HG03571 (cell line): ENCODE data around the gene C2CD4A.
"Not testable (repeated sequence)": the region's sequence is repeated elsewhere in the genome, so short reads cannot be mapped to it uniquely, and the experiment has no call there.

Experiments
- ATAC-seq: cut with Tn5 transposase; IDR thresholded peaks from one replicate; pipeline ENCODE4 v1.9.1; 2021; ENCODE audit not compliant: unreplicated experiment

The C2CD4A gene, protein sequence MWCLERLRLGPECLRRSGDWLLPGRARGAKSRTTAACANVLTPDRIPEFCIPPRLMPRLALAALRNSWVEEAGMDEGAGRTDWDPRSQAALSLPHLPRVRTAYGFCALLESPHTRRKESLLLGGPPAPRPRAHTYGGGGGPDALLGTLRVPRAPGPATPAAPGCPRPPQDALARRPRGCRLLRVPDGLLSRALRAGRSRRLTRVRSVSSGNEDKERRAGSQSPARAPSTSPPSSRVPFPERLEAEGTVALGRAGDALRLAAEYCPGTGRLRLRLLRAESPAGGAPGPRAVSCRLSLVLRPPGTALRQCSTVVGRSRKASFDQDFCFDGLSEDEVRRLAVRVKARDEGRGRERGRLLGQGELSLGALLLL

DNA sequence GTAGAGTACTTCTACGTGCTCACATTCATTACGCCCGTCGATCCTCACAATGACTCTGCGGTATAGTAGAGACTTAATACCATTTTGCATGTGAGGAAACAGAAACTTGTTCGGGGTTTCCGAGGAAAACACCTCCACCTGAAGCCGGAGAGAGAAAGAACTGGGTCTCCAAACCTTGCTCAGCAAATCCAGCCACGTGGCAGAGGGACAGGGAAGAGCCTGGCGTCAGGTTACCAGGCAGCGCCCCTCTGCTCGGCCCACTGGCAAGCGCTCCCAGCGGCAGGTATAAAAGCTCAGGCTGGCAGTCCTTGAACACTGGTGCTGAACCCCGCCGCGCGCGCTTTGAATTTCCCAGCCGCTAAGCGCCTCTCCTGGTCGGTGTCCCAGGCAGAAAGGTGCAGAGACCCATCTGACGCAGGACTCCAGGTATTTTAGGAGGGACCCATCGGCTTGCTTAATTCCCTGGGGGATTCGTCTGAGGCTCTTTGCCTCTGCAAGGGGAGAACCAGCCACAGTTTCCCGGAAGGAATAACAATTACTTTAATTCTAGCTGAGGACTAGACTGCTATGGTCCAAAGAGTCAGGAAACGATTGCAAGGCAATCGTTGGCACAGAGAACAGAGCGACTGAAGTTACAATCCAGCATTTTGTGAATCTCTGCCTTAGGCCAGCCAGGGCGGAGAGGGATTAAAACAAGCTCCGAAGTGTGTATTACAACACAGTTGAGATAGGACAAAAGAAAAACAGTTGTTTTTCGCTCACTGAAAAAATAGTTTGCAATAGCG, at the start of gene C2CD4A:
TSS of gene C2CD4A (plus strand) at position 315 of the 785 bp plus-strand sequence. CDS start 637 bp downstream, outside the sequence.
- ATAC-seq = no peak

DNA sequence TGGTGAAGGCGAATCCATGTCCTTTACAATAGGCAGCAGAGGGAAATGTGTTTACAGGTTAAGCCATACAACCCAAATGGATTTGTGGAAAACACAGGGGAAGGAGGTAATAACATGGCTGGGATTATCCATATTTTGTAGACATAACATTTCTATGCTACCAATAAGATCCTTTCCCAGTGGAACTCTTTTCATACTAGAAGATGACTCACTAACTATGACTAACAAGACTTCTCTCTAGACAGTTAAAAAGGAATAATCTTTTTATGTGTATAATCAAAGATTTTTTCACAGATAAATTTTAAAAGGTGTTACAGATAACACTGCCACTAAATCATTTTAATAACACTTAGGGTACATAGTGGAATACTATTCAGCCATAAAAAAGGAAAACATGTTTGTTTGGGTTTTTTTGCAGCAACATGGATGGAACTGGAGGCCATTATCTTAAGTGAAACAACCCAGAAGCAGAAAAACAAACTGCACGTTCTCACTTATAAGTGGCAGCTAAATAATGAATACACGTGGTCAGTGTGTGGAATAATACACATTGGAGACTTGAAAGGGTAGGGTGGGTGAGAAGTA, 46.1 kb upstream of the C2CD4A start:
- no peak for ATAC-seq

DNA sequence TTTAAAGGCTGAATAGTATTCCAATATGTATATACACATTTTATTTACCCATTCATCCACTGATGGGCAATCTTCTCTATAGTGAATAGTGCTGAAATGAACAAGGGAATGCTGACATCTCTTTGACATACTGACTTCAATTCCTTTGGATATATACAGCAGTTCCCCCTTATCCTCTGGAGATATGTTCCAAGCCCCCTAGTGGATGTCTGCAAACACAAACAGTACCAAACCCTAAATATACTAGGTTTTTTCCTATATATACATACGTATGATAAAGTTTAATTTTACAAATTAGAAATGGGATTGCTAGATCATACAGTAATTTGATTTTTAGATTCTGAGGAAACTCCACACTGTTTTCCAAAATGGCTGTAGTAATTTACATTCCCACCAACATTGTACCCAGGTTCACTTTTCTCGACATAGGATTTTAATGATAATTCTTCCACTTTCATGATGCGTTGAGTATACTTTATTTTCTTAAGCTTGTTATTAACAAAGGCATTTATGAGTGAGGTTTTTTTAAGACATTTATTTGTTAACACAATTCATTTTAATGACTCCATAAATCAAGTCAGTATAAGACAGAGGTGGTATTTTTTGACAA, 44.7 kb upstream of the C2CD4A start:
- ATAC-seq = no peak

DNA sequence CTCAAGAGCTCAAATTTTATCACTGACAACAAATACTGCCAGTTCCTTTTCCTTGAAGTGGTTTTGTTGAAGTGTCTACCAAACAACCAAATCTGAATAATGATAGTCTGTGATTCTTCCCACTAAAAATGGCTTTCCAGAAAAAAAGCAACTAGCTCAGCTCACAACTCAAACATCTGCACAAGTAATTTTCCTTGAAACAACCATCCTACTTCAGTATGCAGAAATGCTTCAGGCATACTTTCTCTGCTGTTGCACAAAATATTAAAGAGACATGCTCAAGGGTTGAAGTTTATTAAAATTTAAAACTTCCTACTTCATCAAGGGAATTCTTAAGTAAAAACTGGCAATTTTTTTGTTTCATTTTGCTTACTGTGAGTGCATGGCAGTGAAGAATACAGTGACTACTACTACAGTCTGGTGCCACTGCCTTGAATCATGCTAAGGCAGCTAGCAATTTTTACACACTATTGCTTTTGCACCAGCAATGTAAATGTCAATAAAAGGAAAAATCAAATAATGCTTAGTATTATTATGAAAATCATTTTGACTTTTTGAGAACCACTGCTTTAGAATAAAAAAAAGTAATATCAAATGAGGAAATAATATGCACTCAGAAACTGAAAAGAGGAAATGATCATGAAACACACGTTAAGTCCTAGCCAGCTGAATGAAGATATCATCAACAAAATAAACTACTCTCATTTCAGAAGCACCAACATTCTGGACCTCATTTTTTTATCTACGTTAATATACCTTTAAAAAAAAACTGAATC, 40.1 kb upstream of the C2CD4A start:
- ATAC-seq = no peak

DNA sequence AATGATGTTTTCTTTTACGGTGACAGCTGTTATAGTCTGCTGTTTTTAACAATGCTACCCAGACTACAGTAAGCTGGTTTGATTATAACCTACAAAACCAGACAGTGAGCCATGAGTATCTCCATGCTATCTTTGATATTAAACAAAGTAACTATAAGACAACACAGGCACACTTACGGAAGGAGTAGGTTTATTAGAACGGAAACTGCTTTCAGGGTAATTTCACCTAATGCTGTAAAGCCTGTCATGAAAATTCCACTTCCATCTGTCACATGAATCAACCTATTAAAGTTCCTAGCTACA, 39.6 kb upstream of the C2CD4A start:
- no peak for ATAC-seq

DNA sequence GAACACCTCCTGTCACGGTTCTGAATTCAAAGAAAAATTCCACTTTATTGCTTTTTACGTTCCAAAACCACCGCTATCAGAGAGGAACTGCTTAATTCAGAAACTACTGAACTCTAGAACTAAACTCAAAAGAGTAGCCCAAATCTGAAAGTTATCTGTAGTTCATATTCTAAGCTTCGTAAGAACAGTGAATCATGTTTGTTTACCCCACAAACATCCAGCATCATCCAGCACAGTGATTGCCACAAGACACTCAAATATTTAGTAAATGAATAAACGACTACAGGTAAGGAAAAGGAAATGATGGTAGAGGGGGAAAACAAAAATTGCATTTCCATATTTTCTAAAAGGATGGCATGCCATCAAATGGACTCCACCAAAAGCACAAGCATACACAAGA, 38.9 kb upstream of the C2CD4A start:
- no peak for ATAC-seq

DNA sequence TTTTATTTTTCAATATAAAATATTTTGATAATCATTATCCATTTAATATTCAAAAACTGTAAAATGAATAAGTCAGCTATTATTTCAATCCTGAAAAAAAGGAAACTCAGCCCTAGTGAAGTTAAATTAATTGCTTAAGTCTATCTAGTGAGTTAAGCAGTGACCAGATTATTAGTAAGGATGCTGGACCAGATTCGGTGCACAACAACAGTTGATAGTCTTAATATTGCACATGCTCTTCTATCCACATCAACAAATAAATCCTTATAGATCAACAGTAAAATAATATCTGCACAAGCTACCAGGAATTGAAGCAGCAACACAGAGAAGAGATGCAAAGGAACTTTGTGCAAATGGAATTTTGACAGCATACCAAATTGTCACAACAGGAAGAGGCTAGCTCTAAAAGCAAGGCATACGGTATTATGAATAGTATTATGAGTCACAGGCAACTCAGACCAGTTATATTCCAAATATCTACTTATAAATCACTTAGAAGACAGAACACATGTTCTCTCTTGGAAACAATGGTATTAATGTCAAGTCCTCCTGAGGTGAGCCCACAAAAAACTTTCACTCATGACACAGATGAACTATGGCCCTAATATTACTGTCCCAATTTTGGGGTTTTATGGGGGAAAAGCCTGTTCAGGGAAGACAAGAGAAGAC, 31.4 kb upstream of the C2CD4A start:
- no peak for ATAC-seq

DNA sequence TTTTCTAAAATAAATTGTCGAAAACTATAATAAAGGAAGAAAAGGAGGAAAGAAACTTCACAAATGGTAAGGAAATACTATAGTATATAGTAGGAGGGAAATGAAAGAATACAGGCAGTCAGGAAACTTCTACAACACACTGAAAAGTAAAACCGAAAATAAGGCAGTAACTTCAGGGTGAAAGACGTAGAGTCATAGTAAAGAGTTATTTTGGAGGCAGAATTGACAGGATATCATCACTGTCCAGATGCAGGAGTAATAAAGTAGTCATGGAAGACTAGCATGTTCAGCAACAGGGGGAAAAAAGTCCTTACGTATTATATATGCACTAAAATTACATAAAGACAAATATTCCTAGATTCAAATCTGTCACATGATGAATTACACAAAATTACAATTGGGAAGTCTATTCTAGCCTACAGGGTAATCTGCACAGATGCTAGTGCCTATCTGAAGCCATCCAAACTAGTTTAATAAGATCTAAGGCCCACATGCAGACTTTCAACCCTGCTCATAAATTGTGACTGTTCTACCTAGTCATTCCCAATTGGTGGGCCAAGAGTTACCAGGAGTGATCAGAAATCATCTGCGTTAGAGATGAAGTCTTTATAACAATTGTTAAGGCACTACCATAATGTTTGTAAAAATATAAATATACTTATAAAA, 20.6 kb upstream of the C2CD4A start:
- ATAC-seq = no peak

DNA sequence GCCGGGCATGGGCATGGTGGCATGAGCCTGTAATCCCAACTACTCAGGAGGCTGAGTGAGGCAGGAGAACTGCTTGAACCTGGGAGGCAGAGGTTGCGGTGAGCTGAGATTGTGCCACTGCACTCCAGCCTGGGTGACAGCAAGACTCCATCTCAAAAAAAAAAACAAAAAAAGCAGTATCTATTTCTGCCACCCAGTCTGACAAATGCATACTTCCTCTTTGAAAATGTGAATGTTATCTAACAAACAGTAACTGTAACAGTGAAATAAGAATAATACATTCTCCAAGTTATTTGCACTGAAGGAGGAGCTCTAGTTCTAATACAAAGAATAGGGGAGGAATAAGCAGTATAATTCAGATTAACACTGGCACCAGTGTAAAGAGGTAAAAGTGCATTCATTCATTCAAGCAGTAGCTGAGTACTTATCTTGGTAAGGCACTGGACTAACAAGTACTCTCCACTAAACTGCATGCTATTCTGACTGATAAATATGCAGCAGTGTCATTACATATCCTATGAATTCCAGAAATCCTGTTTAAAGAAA, 19.4 kb upstream of the C2CD4A start:
- ATAC-seq = no peak

DNA sequence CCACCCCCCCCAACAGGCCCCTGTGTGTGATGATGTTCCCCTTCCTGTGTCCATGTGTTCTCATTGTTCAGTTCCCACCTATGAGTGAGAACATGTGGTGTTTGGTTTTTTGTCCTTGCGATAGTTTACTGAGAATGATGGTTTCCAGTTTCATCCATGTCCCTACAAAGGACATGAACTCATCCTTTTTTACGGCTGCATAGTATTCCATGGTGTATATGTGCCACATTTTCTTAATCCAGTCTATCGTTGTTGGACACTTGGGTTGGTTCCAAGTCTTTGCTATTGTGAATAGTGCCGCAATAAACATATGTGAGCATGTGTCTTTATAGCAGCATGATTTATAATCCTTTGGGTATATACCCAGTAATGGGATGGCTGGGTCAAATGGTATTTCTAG, 18.5 kb upstream of the C2CD4A start:
- not testable (repeated sequence) for ATAC-seq

DNA sequence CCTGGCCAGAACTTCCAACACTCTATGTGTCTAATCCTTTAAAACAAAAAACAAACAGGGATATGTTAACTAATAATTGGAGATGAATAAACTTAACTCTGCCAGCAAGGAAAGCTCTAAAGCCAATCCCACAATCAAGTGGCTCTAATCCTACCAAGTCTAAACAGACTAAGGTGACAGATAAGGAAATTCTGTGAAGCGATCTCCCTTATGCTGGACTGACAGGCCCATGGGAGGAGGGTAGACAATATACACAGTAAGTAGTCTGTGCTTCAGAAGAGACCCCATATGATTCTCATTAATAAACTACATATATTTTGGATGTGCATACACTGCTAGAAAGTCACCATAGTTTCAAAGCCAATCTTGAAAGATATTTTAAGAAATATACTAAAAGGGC, 16.7 kb upstream of the C2CD4A start:
- no peak for ATAC-seq

DNA sequence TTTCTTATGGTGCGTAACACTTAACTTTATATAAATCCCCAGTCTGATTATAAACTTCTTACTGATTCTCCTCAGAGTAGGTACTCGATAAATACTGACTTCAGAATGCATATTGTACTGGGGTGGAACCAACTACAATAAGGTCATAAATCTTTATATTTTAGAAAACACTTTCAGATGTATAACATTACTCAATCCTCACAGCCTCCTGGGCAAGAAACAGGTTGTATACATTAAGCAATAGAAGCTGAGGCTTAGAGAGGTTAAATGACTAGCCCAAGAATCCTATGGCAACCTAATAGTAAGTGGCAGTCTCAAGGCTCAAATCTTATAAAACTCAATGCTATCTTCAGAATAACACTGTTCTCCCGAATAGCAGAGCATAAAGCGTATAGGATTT, 15.6 kb upstream of the C2CD4A start:
- no peak for ATAC-seq

DNA sequence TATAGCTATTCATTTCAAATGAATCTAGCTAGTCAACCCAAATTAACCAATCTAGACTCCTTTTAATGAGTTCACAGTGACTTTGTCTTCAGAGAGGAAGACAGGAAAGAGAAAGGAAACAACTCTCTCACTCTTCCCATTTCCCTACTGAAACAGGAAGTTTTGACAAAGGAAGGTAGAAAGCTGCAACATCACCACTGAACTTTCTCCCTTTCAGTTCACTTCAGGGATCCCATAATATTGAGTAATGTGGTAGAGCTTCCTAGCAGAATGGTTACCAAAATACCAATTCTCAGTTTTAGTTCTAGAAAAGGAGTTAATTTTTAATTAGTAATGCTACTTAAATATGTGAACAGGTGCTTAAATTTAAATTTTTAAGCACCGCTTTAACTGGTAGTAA, 14.1 kb upstream of the C2CD4A start:
- ATAC-seq = no peak

DNA sequence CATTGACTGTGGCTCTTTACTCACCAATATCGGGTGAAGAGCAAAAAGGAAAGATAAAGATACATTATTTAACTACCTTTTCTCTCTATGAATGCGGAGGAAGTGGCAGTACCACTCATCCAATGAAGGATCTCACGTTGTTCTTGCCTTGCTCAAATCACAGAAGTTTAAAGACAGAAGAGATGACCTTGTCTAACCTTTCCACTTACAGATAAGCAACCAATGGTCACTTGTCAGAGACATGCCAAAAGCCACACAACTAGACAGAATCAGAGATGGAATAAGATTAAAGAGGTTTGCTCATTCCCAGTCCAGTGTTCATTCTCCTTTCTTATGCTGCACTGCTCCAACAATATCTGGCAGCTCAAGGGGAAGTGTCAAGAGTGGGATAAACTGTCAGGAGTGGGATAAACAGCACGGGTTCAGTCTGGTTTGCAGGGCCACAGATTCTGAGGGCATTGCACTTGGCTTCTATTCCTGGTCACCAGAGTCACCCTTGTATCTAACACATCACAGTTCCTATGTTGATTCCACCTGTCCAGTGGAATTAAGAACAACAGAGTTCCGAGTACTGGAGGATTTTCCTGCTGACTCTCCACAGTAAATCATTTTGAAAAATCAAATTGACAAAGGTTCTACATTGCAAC, 13.2 kb upstream of the C2CD4A start:
- no peak for ATAC-seq

DNA sequence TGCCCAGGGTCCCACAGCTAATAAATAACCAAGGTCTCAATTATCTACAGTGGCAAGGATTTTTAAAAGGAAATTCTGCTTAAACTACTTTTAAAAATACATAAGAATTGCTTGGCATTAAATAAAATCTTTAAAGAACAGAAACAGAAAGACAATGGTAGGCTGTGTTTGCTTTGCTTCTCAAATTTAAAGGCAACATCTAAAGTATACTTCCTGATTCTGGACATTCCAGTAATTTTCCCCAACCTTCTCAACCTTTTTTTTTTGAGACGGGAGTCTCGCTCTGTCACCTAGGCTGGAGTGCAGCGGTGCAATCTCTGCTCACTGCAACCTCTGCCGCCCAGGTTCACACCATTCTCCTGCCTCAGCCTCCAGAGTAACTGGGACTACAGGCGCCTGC, 11.8 kb upstream of the C2CD4A start:
- no peak for ATAC-seq

DNA sequence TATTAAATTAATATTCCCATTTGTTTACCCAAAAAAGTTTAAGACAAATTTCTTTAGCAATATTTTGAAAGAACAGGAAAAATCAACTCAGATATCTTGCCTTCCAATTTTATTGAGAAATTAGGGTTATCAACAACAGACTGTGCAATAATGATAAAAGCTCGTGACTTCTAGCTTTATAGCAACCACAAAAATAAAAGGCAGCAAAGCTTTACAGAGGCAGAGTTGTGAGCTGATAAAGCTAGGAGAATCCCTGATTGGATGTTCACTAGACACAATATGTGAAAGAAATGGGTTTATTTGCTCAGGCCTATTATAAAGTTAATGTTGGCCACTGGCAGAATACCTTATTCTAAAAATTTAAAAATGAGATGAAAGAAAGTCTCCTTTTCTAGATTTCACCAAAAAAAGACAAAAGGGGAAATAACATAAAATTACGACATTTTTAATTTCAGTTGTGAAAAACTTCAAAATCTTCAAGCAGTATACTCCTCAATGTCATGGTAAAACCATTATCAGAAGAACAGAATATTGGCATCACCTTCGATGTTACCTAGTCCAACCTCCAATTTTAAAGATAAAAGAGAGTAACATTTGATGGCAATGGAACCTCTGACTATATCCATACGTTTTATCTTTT, 9.3 kb upstream of the C2CD4A start:
- no peak for ATAC-seq

DNA sequence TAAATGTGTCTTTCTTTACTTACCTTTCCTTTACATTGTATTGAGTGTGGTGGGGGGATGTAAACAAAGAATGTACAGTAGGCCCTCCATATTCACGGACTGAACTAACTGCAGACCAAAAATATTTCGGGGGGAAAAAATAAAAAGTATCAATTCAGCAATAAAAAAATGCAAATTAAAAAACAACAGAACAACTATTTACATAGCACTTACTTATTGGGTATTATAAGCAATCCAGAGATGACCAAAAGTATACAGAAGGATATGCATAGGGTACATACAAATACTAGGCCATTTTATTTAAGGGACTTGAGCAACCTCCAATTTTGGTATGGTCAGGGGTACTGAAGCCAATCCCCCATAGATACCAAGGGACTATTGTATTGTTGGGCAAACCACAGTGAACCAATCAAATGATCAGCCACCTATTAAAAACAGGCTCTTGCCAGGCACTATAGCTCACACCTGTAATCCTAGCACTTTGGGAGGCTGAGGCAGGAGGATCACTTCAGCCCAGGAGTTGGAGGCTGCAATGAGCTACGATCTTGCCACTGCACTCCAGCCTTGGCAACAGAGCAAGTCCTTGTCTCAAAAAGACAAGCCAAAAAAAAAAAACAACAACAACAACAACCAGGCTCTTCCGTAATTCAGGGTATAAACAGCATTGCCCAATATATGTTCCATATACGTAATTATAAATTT, 8.3 kb upstream of the C2CD4A start:
- ATAC-seq = no peak
